A549 (cell line): ENCODE results near the gene DOC2B. TPM values are rescaled to one million over a fixed set of nuclear protein-coding genes. Genes with fewer than 3 reads are reported as not detected.
"Not testable (repeated sequence)": the region's sequence is repeated elsewhere in the genome, so short reads cannot be mapped to it uniquely, and the experiment has no call there.

Experiments used
- ATAC-seq, 2 experiments: fragments of 200-7000 bp in 1 of 2; fragments of >200 bp in 1 of 2; cut with Nextera tagmentation in 1 of 2; cut with Tn5 transposase in 1 of 2; 3 replicates each; pipeline versions ENCODE4 v1.8.0 to v1.9.1; 2018 to 2020; ENCODE audit warnings: mild to moderate bottlenecking in 1 of 2, moderate library complexity in 1 of 2
- CTCF ChIA-PET: fragments of 300-600 bp; sonication (Branson Sonifier 250); formaldehyde crosslinking; extraction: SDS; loops from one replicate; lab custom pipeline; 2021; ENCODE audit warnings: antibody characterized with exemption, inconsistent platforms; lab: Yijun Ruan, JAX
- POLR2A ChIA-PET: fragments of 350-600 bp; formaldehyde crosslinking; extraction: SDS; loops from one replicate; lab custom pipeline; 2021; ENCODE audit warnings: antibody characterized with exemption, inconsistent platforms; lab: Yijun Ruan, JAX
- DNase-seq, 2 experiments: peaks; one replicate each; pipeline versions ENCODE4 v3.0.0 to v3.0.0-alpha.2; 2011 to 2016; ENCODE audit warnings: low read depth in 1 of 2, low spot score in 1 of 2
- FAIRE-seq: peaks from 2 replicates; lab custom pipeline; 2011; peaks lifted over from hg19 to GRCh38; lab: Jason Lieb, UNC
- H3K27ac ChIP-seq, 2 experiments: fragments of >200 bp; sonication (Bioruptor Twin); formaldehyde crosslinking; 3 replicates each; pipeline ENCODE4 v1.5.1; 2016 to 2017
- H3K4me1 ChIP-seq: fragments of >200 bp; sonication (Bioruptor Twin); formaldehyde crosslinking; 3 replicates; pipeline ENCODE4 v1.6.1; 2016
- H3K4me2 ChIP-seq: fragments of >200 bp; sonication (Bioruptor Twin); formaldehyde crosslinking; 3 replicates; pipeline ENCODE4 v1.6.1; 2016
- H3K4me3 ChIP-seq: fragments of >200 bp; sonication (Bioruptor Twin); formaldehyde crosslinking; 3 replicates; pipeline ENCODE4 v1.5.1; 2016
- H3K9me3 ChIP-seq: fragments of >200 bp; sonication (Bioruptor Twin); formaldehyde crosslinking; 3 replicates; pipeline ENCODE4 v1.6.1; 2016
- CEBPB ChIP-seq, 2 experiments: fragments of >200 bp in 1 of 2; sonication (Bioruptor Twin) in 1 of 2; formaldehyde crosslinking in 1 of 2; IDR thresholded peaks; 2 replicates each; pipeline ENCODE4 v1.6.1; 2012 to 2016
- CHD2 ChIP-seq: fragments of 150-350 bp; IDR thresholded peaks from 2 replicates; pipeline ENCODE4 v1.6.1; 2014; ENCODE audit warnings: low read length; ENCODE audit not compliant: partially characterized antibody
- EHMT2 ChIP-seq: fragments of 200-600 bp; sonication (generic); IDR thresholded peaks from 2 replicates; pipeline ENCODE4 v1.6.1; 2016; ENCODE audit warnings: antibody characterized with exemption, low read depth, mild to moderate bottlenecking, moderate library complexity
- EP300 ChIP-seq, 2 experiments: fragments of >200 bp; sonication (Bioruptor Twin); formaldehyde crosslinking; IDR thresholded peaks; 2 replicates in 1 of 2; 3 replicates in 1 of 2; pipeline ENCODE4 v1.6.1; 2016 to 2017
- ESRRA ChIP-seq: fragments of 150-350 bp; IDR thresholded peaks from 2 replicates; pipeline ENCODE4 v1.6.1; 2014; ENCODE audit warnings: mild to moderate bottlenecking, low read length, borderline replicate concordance
- FOSB ChIP-seq: fragments of 250-450 bp; sonication (Bioruptor Pico); IDR thresholded peaks from 2 replicates; pipeline ENCODE4 v1.5.0; 2020; ENCODE audit warnings: mild to moderate bottlenecking, moderate library complexity
- FOXS1 ChIP-seq: fragments of 250-450 bp; sonication (Bioruptor Pico); IDR thresholded peaks from 2 replicates; pipeline ENCODE4 v1.5.0; 2020; ENCODE audit warnings: mild to moderate bottlenecking, moderate library complexity
- JUNB ChIP-seq: fragments of >200 bp; sonication (Bioruptor Twin); formaldehyde crosslinking; IDR thresholded peaks from 2 replicates; pipeline ENCODE4 v1.6.1; 2016
- NFE2L2 ChIP-seq: fragments of 150-350 bp; conservative IDR thresholded peaks from 2 replicates; pipeline ENCODE4 v1.6.1; 2014; ENCODE audit warnings: low read length
- NR3C1 ChIP-seq: fragments of >200 bp; sonication (Bioruptor Twin); formaldehyde crosslinking; IDR thresholded peaks from 3 replicates; pipeline ENCODE4 v1.6.1; 2017
- RARB ChIP-seq: fragments of 250-450 bp; sonication (Bioruptor Pico); IDR thresholded peaks from 2 replicates; pipeline ENCODE4 v1.8.0; 2021; ENCODE audit warnings: mild to moderate bottlenecking, moderate library complexity
- RFX5 ChIP-seq: fragments of 450-650 bp; IDR thresholded peaks from 2 replicates; pipeline ENCODE4 v1.7.1; 2014; ENCODE audit warnings: antibody characterized with exemption, mild to moderate bottlenecking, moderate library complexity
- SMC3 ChIP-seq: fragments of >200 bp; sonication (Bioruptor Twin); formaldehyde crosslinking; IDR thresholded peaks from 3 replicates; pipeline ENCODE4 v1.6.1; 2018; ENCODE audit warnings: inconsistent platforms
- TP53 ChIP-seq: fragments of 250-450 bp; sonication (Bioruptor Pico); IDR thresholded peaks from 2 replicates; pipeline ENCODE4 v1.5.0; 2021; ENCODE audit warnings: mild to moderate bottlenecking, moderate library complexity
- ZC3H11A ChIP-seq: fragments of 450-650 bp; IDR thresholded peaks from 2 replicates; pipeline ENCODE4 v1.6.1; 2014; ENCODE audit warnings: antibody characterized with exemption, mild to moderate bottlenecking
- ZFP36 ChIP-seq: fragments of 450-650 bp; IDR thresholded peaks from 2 replicates; pipeline ENCODE4 v1.6.1; 2014; ENCODE audit warnings: borderline replicate concordance; ENCODE audit not compliant: partially characterized antibody
- WGBS: methylation state at CpG from one replicate; pipeline ENCODE4 v1.1.6; 2017; ENCODE audit errors: missing lambda C conversion rate; 5-methylcytosine and 5-hydroxymethylcytosine counted together
- polyA plus RNA-seq, 4 experiments: library from polyadenylated mRNA; depleted of rRNA in 3 of 4; stranded (reverse); fragments of >200 nt; fragmentation: RNase III in 1 of 4; extraction: RNeasy Plus Mini Kit Qiagen cat#74134 plus additional on column Dnase treatment in 1 of 4; gene quantifications; 2 replicates in 3 of 4; 3 replicates in 1 of 4; pipeline ENCODE4 v1.2.3, GENCODE V29; 2011 to 2017

Gene DOC2B
- polyA plus RNA-seq, 2 of the 4 experiments (the other 2 are of a cell fraction), result 0.27 to 1.6 TPM

- ATAC-seq (peak in 1 of 2 experiments; percentile 4; a peak in 3 of 6 replicates), FAIRE-seq (no peak), DNase-seq (no peak)
- WGBS, result 49% methylated on average over 14 of the region's 14 CpGs
- no peaks in the 10 kb centered on the region for H3K4me1 ChIP-seq
- ChIA-PET POLR2A (no interaction called here), CTCF (interaction anchor here (0.8 to 3.1 kb wide), 5 partner anchors 10 to 581 kb away, joined by 3 to 11 read pairs (median 3); no protein-coding TSS in a partner anchor)
- H3K9me3 ChIP-seq, result no peaks in the 10 kb centered on the region
- peak overlapping the region in 1 of 2 experiments; percentile 53; a peak in 2 of 6 replicates for H3K27ac ChIP-seq
- peak; percentile 55 for TF ChIP-seq ZFP36
- no peak for TF ChIP-seq TP53
- H3K4me3 ChIP-seq, result no peak overlapping the region
- no peak overlapping the region for H3K4me2 ChIP-seq
Measured at GRCh38 chr17:199806-200545, 18.5 kb upstream of the DOC2B start.

- no peak overlapping the region for H3K4me3 ChIP-seq
- no peak overlapping the region; a peak in 1 of 6 replicates for H3K27ac ChIP-seq
- ATAC-seq, result peak in 1 of 2 experiments; percentile 10; a peak in 2 of 6 replicates
- DNase-seq, result no peak
- peak; percentile 67 for FAIRE-seq
- no peaks in the 10 kb centered on the region for H3K9me3 ChIP-seq
- no peak for TF ChIP-seq RARB (CRISPR knock-in tag)
- TF ChIP-seq CEBPB (IDR thresholded peaks at IDR 0.05), result no peak
- no peak for TF ChIP-seq EP300 (IDR thresholded peaks at IDR 0.05)
- no peak for TF ChIP-seq FOSB (CRISPR knock-in tag)
- no peak for TF ChIP-seq FOXS1 (CRISPR knock-in tag)
- no peak for TF ChIP-seq ZC3H11A
- TF ChIP-seq NFE2L2, result no peak
- no peak for TF ChIP-seq NR3C1
- TF ChIP-seq, all 56 proteins: peak for 0
- CTCF ChIA-PET, result interaction anchor here (0.7 to 3.1 kb wide), 8 partner anchors 10 to 582 kb away, joined by 3 to 11 read pairs (median 3); no protein-coding TSS in a partner anchor
- POLR2A ChIA-PET, result no interaction called here
- 38% methylated on average over 8 of the region's 8 CpGs for WGBS
- no peaks in the 10 kb centered on the region for H3K4me1 ChIP-seq
- no peak overlapping the region for H3K4me2 ChIP-seq
Measured at GRCh38 chr17:199191-199604, 17.7 kb upstream of the DOC2B start.

GRCh38 chr17:198225-198624 is 16.8 kb upstream of the DOC2B start:
- H3K4me1 ChIP-seq, DNase-seq, POLR2A ChIA-PET, H3K27ac ChIP-seq, ATAC-seq, H3K4me3 ChIP-seq, H3K9me3 ChIP-seq, H3K4me2 ChIP-seq, FAIRE-seq: not testable (repeated sequence)
- CTCF ChIA-PET, result interaction anchor here (1.0 to 3.1 kb wide), 7 partner anchors 11 to 770 kb away, joined by 3 to 11 read pairs (median 3); no protein-coding TSS in a partner anchor
- 50% methylated on average over 14 of the region's 15 CpGs for WGBS

- H3K4me1 ChIP-seq, result no peaks in the 10 kb centered on the region
- CTCF ChIA-PET, result interaction anchor here (1.0 to 3.1 kb wide), 5 partner anchors 12 to 771 kb away, joined by 3 to 12 read pairs (median 4); no protein-coding TSS in a partner anchor
- TF ChIP-seq CHD2, result no peak
- no peak for TF ChIP-seq SMC3
- TF ChIP-seq RFX5, result no peak
- TF ChIP-seq JUNB, result no peak
- TF ChIP-seq, all 56 proteins: peak for 0
- POLR2A ChIA-PET, result interaction anchor here (0.5 kb wide), 1 partner anchor 10 kb away, joined by 11 read pairs; no protein-coding TSS in a partner anchor
- H3K4me3 ChIP-seq, result no peak overlapping the region
- no peaks in the 10 kb centered on the region for H3K9me3 ChIP-seq
- FAIRE-seq, result peak; percentile 39
- WGBS, result 61% methylated on average over 2 of the region's 2 CpGs
- no peak for DNase-seq
- no peak overlapping the region for H3K4me2 ChIP-seq
- no peak overlapping the region for H3K27ac ChIP-seq
- no peak for ATAC-seq
Measured at GRCh38 chr17:197352-197751, 15.9 kb upstream of the DOC2B start.

GRCh38 chr17:194828-195602 is 13.6 kb upstream of the DOC2B start:
- no peak for TF ChIP-seq EP300 (IDR thresholded peaks at IDR 0.05)
- no peak for TF ChIP-seq ESRRA
- TF ChIP-seq EHMT2, result no peak
- ATAC-seq (no peak), DNase-seq (no peak), FAIRE-seq (no peak)
- H3K27ac ChIP-seq, result no peak overlapping the region
- H3K9me3 ChIP-seq, result no peaks in the 10 kb centered on the region
- POLR2A ChIA-PET, result no interaction called here
- H3K4me2 ChIP-seq, result no peak overlapping the region
- CTCF ChIA-PET, result interaction anchor here (2.2 to 3.1 kb wide), 2 partner anchors 12 to 13 kb away, joined by 7 to 12 read pairs; no protein-coding TSS in a partner anchor
- peaks cover 4% of the 10 kb centered on the region; the same call in 1 of the 3 replicates for H3K4me1 ChIP-seq
- no peak overlapping the region for H3K4me3 ChIP-seq
- 78% methylated on average over 16 of the region's 16 CpGs for WGBS
